Lower lobe of right lung (tissue), 2 donors: ENCODE measurements around the gene FAM118B. TPM values are rescaled to one million over a fixed set of nuclear protein-coding genes. Genes with fewer than 3 reads are reported as not detected.

Experiments
- ATAC-seq, 2 donors: fragments of 200-7000 bp; cut with Tn5 transposase; one replicate each; pipeline ENCODE4 v1.9.1; 2020 to 2022; ENCODE audit warnings: mild to moderate bottlenecking in 2 of 2, moderate library complexity in 2 of 2
- DNase-seq: peaks from one replicate; pipeline ENCODE4 v3.0.0-alpha.2; 2020
- H3K27ac ChIP-seq: fragments of 200-600 bp; one replicate; pipeline ENCODE4 v1.8.0; 2022
- H3K27me3 ChIP-seq: fragments of 200-600 bp; one replicate; pipeline ENCODE4 v1.8.0; 2022; ENCODE audit warnings: low read depth
- H3K36me3 ChIP-seq: fragments of 200-600 bp; one replicate; pipeline ENCODE4 v1.8.0; 2022; ENCODE audit warnings: mild to moderate bottlenecking
- H3K4me1 ChIP-seq: fragments of 200-600 bp; one replicate; pipeline ENCODE4 v1.8.0; 2022
- H3K4me3 ChIP-seq: fragments of 200-600 bp; one replicate; pipeline ENCODE4 v1.8.0; 2022; ENCODE audit warnings: mild to moderate bottlenecking
- H3K9me3 ChIP-seq: fragments of 200-600 bp; one replicate; pipeline ENCODE4 v1.8.0; 2022
- CTCF ChIP-seq: fragments of 200-600 bp; IDR thresholded peaks from one replicate; pipeline ENCODE4 v1.8.0; 2022; ENCODE audit warnings: antibody characterized with exemption, mild to moderate bottlenecking
- intact Hi-C: fragments of 100-400 bp; cut with DNase I; formaldehyde crosslinking; loops from one replicate; pipeline ENCODE4 v1.11.0; 2022
- long read RNA-seq: library from polyadenylated mRNA; unstranded; transcript quantifications from one replicate; pipeline ENCODE4 v2.0.0, GENCODE V29; 2021
- total RNA-seq: library from RNA; stranded (reverse); fragmentation: NEBNext Ultra II Directional; extraction: Animal tissue kit (Norgen Biotek cat#: 25700); gene quantifications from one replicate; pipeline ENCODE4 v1.2.1, GENCODE V29; 2021
- donor health status: DM: no; HTN: yes; CAD: no; lungs with severe emphysema.

FAM118B gene
- total RNA-seq: 35.2 TPM
- long read RNA-seq, transcript FAM118B-209 (9 exons, 2,402 nt): major isoform, 21 of 43 reads
- long read RNA-seq, partial matches to known transcripts: 3 of 43 reads
- long read RNA-seq, other reads (novel, unspliced or antisense): 18 of 43 reads

DNA sequence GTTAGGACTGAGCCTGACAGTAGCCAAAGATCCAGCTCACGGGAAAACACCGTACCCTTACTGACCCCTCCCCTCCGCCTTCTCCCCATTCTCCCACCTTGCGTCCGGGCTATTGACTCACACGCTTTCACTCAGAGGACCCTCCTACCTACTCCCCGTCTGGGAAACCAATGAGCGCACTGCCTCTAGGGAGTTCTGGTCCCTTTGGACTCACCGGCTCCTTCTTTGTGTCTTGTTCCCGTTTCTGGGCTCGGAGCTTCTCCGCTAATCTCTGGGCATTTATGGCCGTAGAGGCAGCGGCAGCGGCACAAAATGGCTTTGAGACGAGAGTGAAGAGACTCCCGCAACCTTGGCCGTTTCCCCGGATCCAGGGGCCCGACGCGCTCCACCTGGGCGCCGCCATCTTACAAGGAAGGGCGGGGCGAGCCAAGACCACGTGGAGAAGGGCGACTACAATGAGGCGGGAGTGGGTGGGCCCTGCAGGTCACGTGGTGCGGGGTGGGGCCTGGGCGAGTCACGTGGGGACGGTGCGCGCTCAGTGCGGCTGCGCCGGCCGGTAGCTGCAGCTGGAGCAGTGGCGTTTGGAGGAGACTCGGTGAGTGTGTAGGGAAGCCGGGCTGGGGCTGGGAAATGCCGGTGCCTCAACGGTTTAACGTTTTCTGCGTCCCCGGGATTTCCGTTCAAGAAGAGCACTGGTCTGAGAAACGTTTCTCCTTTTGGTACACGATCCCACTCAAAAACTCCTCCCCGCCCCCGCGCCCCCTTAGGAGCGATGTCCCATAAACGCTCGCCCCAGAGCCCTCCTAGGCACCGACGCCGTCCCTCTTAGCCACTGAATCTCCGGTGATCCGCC is at the start of gene FAM118B, which contains the start of gene RPUSD4:
FAM118B (plus strand) TSS at position 547 of the 853 bp plus-strand sequence. CDS start 23,220 bp downstream, outside the sequence.
RPUSD4 (minus strand) TSS at position 415 of the 853 bp plus-strand sequence; CDS start at position 403, 12 bp downstream.
- DNase-seq: peak; percentile 98
- peaks cover 36% of the 10 kb centered on the region for H3K4me1 ChIP-seq
- intact Hi-C loops: no loop called here
- TF ChIP-seq CTCF: no peak
- peaks cover 31% of the 10 kb centered on the region for H3K36me3 ChIP-seq
- H3K9me3 ChIP-seq: no peaks in the 10 kb centered on the region
- ATAC-seq: peak; percentile 99
- H3K4me3 ChIP-seq: peak within 1 kb of the TSS; percentile 75
- H3K27me3 ChIP-seq: no peaks in the 10 kb centered on the region
- peak within 1 kb of the TSS; percentile 78 for H3K27ac ChIP-seq

DNA sequence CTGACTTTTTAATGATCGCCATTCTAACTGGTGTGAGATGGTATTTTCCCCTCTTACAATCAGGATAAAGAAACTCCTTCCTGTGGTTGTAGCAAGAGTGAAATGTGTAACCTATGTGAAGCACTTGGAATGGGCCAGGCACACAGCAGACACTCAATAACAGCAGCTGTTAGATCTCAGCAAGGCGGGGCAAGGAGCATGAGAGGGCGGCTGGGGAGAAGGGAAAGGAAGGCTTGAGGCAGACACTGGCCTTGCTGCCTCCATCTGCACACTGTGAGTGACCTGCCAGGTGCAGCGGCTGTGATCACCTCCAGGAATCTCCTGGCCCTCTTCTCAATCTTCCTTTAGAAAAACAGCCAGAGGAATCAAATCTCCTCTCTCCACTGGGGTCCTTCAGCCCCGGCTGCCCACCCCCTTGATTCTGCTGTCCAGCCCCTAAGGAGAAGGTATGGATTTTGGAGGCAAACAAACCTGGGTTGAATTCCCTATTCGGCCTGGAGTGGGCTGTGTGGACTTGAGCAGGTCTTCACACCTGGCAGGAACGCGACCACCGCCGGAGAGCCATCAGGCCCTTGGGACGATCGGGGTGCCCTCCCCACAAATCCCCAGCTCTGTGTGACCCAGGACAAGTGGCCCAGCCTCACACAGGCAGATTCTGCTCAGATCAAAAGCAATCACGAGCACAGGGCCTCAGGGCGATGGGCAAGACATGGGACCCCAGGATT is 49.1 kb upstream of the FAM118B start:
- H3K4me3 ChIP-seq: no peak overlapping the region
- ATAC-seq (no peak), DNase-seq (no peak)
- no peaks in the 10 kb centered on the region for H3K36me3 ChIP-seq
- H3K9me3 ChIP-seq: no peaks in the 10 kb centered on the region
- H3K27me3 ChIP-seq: no peaks in the 10 kb centered on the region
- TF ChIP-seq CTCF: no peak
- intact Hi-C loops: no loop called here
- no peaks in the 10 kb centered on the region for H3K4me1 ChIP-seq
- no peak overlapping the region for H3K27ac ChIP-seq

- Histone ChIP-seq H3K27me3 (no peaks in the 10 kb centered on the region), H3K4me1 (no peaks in the 10 kb centered on the region), H3K9me3 (no peaks in the 10 kb centered on the region), H3K27ac (no peak overlapping the region), H3K36me3 (no peaks in the 10 kb centered on the region), H3K4me3 (no peak overlapping the region)
- DNase-seq (no peak), ATAC-seq (peak in 1 of 2 donors; percentile 18)
- TF ChIP-seq CTCF: no peak
- intact Hi-C loops: no loop called here
Observed at GRCh38 chr11:126163074-126163700, 48.4 kb upstream of the FAM118B start.

DNA sequence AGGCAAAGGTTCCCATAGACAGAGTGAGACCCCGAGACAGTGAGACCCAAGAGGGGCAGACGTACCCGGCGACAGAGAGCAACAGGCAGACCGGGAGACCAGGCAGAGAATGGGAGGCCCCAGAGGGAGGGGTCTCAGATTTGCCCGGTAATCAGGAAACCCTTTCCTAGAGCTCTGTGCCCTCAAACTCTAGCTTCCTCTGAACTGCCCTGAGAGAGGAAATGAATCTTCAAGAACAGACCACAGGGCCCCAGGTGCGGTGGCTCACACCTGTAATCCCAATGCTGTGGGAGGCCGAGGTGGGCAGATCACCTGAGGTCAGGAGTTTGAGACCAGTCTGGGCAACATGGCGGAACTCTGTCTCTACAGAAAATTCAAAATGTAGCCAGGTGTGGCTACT is 47.8 kb upstream of the FAM118B start:
- Histone ChIP-seq H3K36me3 (no peaks in the 10 kb centered on the region), H3K4me3 (no peak overlapping the region), H3K9me3 (no peaks in the 10 kb centered on the region), H3K4me1 (no peaks in the 10 kb centered on the region), H3K27ac (no peak overlapping the region), H3K27me3 (no peaks in the 10 kb centered on the region)
- no peak for TF ChIP-seq CTCF
- ATAC-seq (no peak), DNase-seq (no peak)
- intact Hi-C loops: no loop called here

- H3K4me3 ChIP-seq: no peak overlapping the region
- H3K27me3 ChIP-seq: no peaks in the 10 kb centered on the region
- TF ChIP-seq CTCF: no peak
- DNase-seq (no peak), ATAC-seq (no peak)
- H3K27ac ChIP-seq: no peak overlapping the region
- H3K9me3 ChIP-seq: no peaks in the 10 kb centered on the region
- no peaks in the 10 kb centered on the region for H3K4me1 ChIP-seq
- intact Hi-C loops: no loop called here
- no peaks in the 10 kb centered on the region for H3K36me3 ChIP-seq
Observed at GRCh38 chr11:126164781-126165180, 46.8 kb upstream of the FAM118B start.
